B cell (primary cell): ENCODE data around the gene LRRC26. TPM values are rescaled to one million over a fixed set of nuclear protein-coding genes. Genes with fewer than 3 reads are reported as not detected.

Experiments used
- ATAC-seq: fragments of 200-7000 bp; cut with Tn5 transposase; one replicate; pipeline ENCODE4 v1.10.0; 2021; ENCODE audit warnings: low read depth, mild to moderate bottlenecking, moderate number of reproducible peaks, moderate library complexity
- CTCF ChIA-PET: fragments of 350-600 bp; sonication (Branson Sonifier 250); formaldehyde crosslinking; loops from one replicate; lab custom pipeline; 2021; ENCODE audit warnings: antibody characterized with exemption, inconsistent platforms; lab: Charles Lee
- POLR2A ChIA-PET: fragments of 350-600 bp; sonication (Branson Sonifier 250); formaldehyde crosslinking; loops from one replicate; lab custom pipeline; 2021; ENCODE audit warnings: antibody characterized with exemption; lab: Charles Lee
- DNase-seq: peaks from one replicate; pipeline ENCODE4 v3.0.0; 2013
- H2AFZ ChIP-seq: 2 replicates; pipeline ENCODE4 v1.6.1; 2012; ENCODE audit warnings: mild to moderate bottlenecking, low read depth, low read length; ENCODE audit not compliant: insufficient read depth, poor library complexity, severe bottlenecking
- H3K27ac ChIP-seq, 2 donors: 1 replicate in 1 of 2; 2 replicates in 1 of 2; pipeline ENCODE4 v1.5.1; 2012 to 2013; ENCODE audit warnings: low read length in 2 of 2, mild to moderate bottlenecking in 2 of 2, moderate library complexity in 1 of 2
- H3K27me3 ChIP-seq, 4 experiments: fragments of 200-600 bp in 1 of 4; sonication (generic) in 1 of 4; replicated peaks in 1 of 4; 1 replicate in 2 of 4; 2 replicates in 2 of 4; pipeline versions ENCODE4 v1.6.1 to v1.7.0; 2013 to 2016; ENCODE audit warnings: low read length in 3 of 4, mild to moderate bottlenecking in 2 of 4, mixed read lengths in 1 of 4, moderate library complexity in 1 of 4; ENCODE audit not compliant: insufficient read depth in 4 of 4, control insufficient read depth in 3 of 4; ENCODE audit errors: control extremely low read depth in 1 of 4
- H3K36me3 ChIP-seq, 2 experiments: replicated peaks in 1 of 2; 1 replicate in 1 of 2; 2 replicates in 1 of 2; pipeline versions ENCODE4 v1.6.1 to v1.7.1; 2013; ENCODE audit warnings: low read length in 1 of 2; ENCODE audit not compliant: insufficient read depth in 2 of 2, control insufficient read depth in 1 of 2; ENCODE audit errors: control extremely low read depth in 1 of 2, extremely low read depth in 1 of 2
- H3K4me1 ChIP-seq, 2 donors: fragments of 200-600 bp in 1 of 2; sonication (generic) in 1 of 2; 1 replicate in 1 of 2; 2 replicates in 1 of 2; pipeline versions ENCODE4 v1.5.1 to v1.6.1; 2013 to 2017; ENCODE audit warnings: low read length in 2 of 2; ENCODE audit not compliant: control insufficient read depth in 2 of 2, insufficient read depth in 2 of 2
- H3K4me2 ChIP-seq: replicated peaks from 2 replicates; pipeline ENCODE3; 2012; ENCODE audit warnings: mild to moderate bottlenecking, low read depth, low read length; ENCODE audit not compliant: poor library complexity, severe bottlenecking
- H3K4me3 ChIP-seq, 5 experiments: fragments of 200-600 bp in 1 of 5; sonication (generic) in 1 of 5; 1 replicate in 3 of 5; 2 replicates in 2 of 5; pipeline versions ENCODE4 v1.5.1 to v1.7.0; 2011 to 2016; ENCODE audit warnings: low read length in 4 of 5, mild to moderate bottlenecking in 4 of 5, low read depth in 2 of 5, control low read depth in 1 of 5, moderate library complexity in 1 of 5; ENCODE audit not compliant: insufficient read depth in 1 of 5; ENCODE audit errors: control extremely low read depth in 1 of 5, extremely low read depth in 1 of 5
- H3K79me2 ChIP-seq: fragments of 200-600 bp; sonication (generic); one replicate; pipeline ENCODE4 v1.6.0; 2016; ENCODE audit warnings: low read length; ENCODE audit not compliant: control insufficient read depth, insufficient read depth
- H3K9ac ChIP-seq: fragments of 200-600 bp; sonication (generic); 2 replicates; pipeline ENCODE4 v1.6.1; 2017; ENCODE audit warnings: mild to moderate bottlenecking, low read length, moderate library complexity
- H3K9me3 ChIP-seq, 3 donors: one replicate each; pipeline versions ENCODE4 v1.6.1 to v1.7.1; 2013; ENCODE audit warnings: low read length in 2 of 3; ENCODE audit not compliant: control insufficient read depth in 2 of 3, insufficient read depth in 1 of 3; ENCODE audit errors: control extremely low read depth in 1 of 3
- H4K20me1 ChIP-seq: 2 replicates; pipeline ENCODE4 v1.6.0; 2012; ENCODE audit warnings: mild to moderate bottlenecking, low read length; ENCODE audit not compliant: insufficient read depth, control insufficient read depth, poor library complexity, severe bottlenecking
- H3K27ac Mint-ChIP-seq: one replicate; pipeline ENCODE4 v1.8.0; 2021; ENCODE audit warnings: mixed read lengths
- H3K27me3 Mint-ChIP-seq: one replicate; pipeline ENCODE4 v1.8.0; 2021; ENCODE audit warnings: mixed read lengths
- H3K4me1 Mint-ChIP-seq: one replicate; pipeline ENCODE4 v1.8.0; 2021; ENCODE audit warnings: mixed read lengths
- H3K4me3 Mint-ChIP-seq: one replicate; pipeline ENCODE4 v1.8.0; 2021; ENCODE audit warnings: mixed read lengths
- H3K9me3 Mint-ChIP-seq: one replicate; pipeline ENCODE4 v1.8.0; 2022; ENCODE audit warnings: mixed read lengths; ENCODE audit not compliant: insufficient read depth
- CTCF ChIP-seq: fragments of 200-600 bp; IDR thresholded peaks from one replicate; pipeline ENCODE4 v1.8.0; 2022; ENCODE audit warnings: antibody characterized with exemption, mild to moderate bottlenecking
- EZH2 ChIP-seq: IDR thresholded peaks from 2 replicates; pipeline ENCODE4 v1.6.1; 2012; ENCODE audit warnings: borderline replicate concordance, low read depth, mild to moderate bottlenecking, moderate library complexity, low read length; ENCODE audit not compliant: insufficient read depth, poor library complexity, severe bottlenecking
- WGBS: methylation state at CpG from one replicate; pipeline ENCODE4 v1.1.5; 2013; ENCODE audit warnings: missing lambda C conversion rate; ENCODE audit not compliant: insufficient coverage; 5-methylcytosine and 5-hydroxymethylcytosine counted together
- intact Hi-C: fragments of 100-400 bp; cut with micrococcal nuclease; formaldehyde crosslinking; loops from one replicate; pipeline ENCODE4 v1.10.0; 2022
- polyA plus RNA-seq: library from polyadenylated mRNA; depleted of rRNA; stranded (reverse); fragments of >200 nt; gene quantifications from 2 replicates; pipeline ENCODE4 v1.2.3, GENCODE V29; 2012
- total RNA-seq, 2 donors: library from RNA; stranded (reverse); fragments of 120-200 nt in 1 of 2; gene quantifications; 1 replicate in 1 of 2; 2 replicates in 1 of 2; pipeline versions ENCODE4 v1.2.3 to v1.2.4, GENCODE V29; 2013 to 2022

LRRC26 gene
- total and polyA plus RNA-seq, 2 donors (not counting 1 experiment from before 2014, with no cell fraction given): not detected

- Histone ChIP-seq H3K36me3 (peaks cover 0 to 49% of the 10 kb centered on the region in 2 experiments), H3K9me3 (peaks cover 0 to 3% (median 0%) of the 10 kb centered on the region in 3 donors), H2AFZ (peak overlapping the region; percentile 88), H3K9ac (peak overlapping the region; percentile 94), H4K20me1 (peaks cover 61% of the 10 kb centered on the region), H3K4me2 (peak overlapping the region; percentile 95), H3K27me3 (no peaks in the 10 kb centered on the region), H3K4me3 (peak overlapping the region; percentile 50 to 99 (median 98)), H3K27ac (peak overlapping the region; percentile 78 to 90), H3K4me1 (peaks cover 26 to 40% of the 10 kb centered on the region in 2 donors), H3K79me2 (peaks cover 78% of the 10 kb centered on the region)
- no peaks in the 10 kb centered on the region for H3K27me3 Mint-ChIP-seq
- DNase-seq (no peak), ATAC-seq (no peak)
- peaks cover 36% of the 10 kb centered on the region for H3K4me1 Mint-ChIP-seq
- no peaks in the 10 kb centered on the region for H3K9me3 Mint-ChIP-seq
- peak overlapping the region; percentile 96 for H3K4me3 Mint-ChIP-seq
- TF ChIP-seq CTCF (no peak), EZH2 (no peak)
- ChIA-PET POLR2A (interaction anchor here (1.1 to 2.7 kb wide), 6 partner anchors 11 to 89 kb away, joined by 3 to 21 read pairs (median 8); partner anchors contain the start of genes RNF208 and TOR4A), CTCF (interaction anchor here (1.1 to 4.0 kb wide), 8 partner anchors 9 to 99 kb away, joined by 3 to 42 read pairs (median 8); partner anchors contain the start of genes CYSRT1, RNF224, TPRN and TUBB4B)
- under 1% methylated on average over 30 of the region's 31 CpGs for whole genome bisulfite sequencing
- H3K27ac Mint-ChIP-seq: peak overlapping the region; percentile 95
- intact Hi-C loops: loop anchor here (1.0 to 5.0 kb wide), 6 partner anchors 12 to 61 kb away; partner anchors contain the start of genes NDOR1, RNF224, TMEM203 and TPRN
Observed at GRCh38 chr9:137188086-137188489, 18.2 kb upstream of the LRRC26 start.

GRCh38 chr9:137187386-137187785, 17.5 kb upstream of the LRRC26 start:
- Histone ChIP-seq H2AFZ (no peak overlapping the region), H3K79me2 (peaks cover 71% of the 10 kb centered on the region), H3K4me2 (peak overlapping the region; percentile 95), H3K27me3 (no peaks in the 10 kb centered on the region), H4K20me1 (peaks cover 66% of the 10 kb centered on the region), H3K36me3 (peaks cover 0 to 56% of the 10 kb centered on the region in 2 experiments), H3K27ac (peak overlapping the region in 1 of 2 donors; percentile 90), H3K4me1 (peaks cover 26 to 40% of the 10 kb centered on the region in 2 donors), H3K9ac (peak overlapping the region; percentile 94), H3K4me3 (peak overlapping the region; percentile 50 to 99 (median 98)), H3K9me3 (peaks cover 0 to 3% (median 0%) of the 10 kb centered on the region in 3 donors)
- no peak for TF ChIP-seq CTCF
- TF ChIP-seq EZH2: no peak
- Mint-ChIP-seq H3K4me1 (peaks cover 36% of the 10 kb centered on the region), H3K27me3 (no peaks in the 10 kb centered on the region), H3K27ac (peak overlapping the region; percentile 95), H3K4me3 (peak overlapping the region; percentile 96), H3K9me3 (no peaks in the 10 kb centered on the region)
- POLR2A ChIA-PET: interaction anchor here (0.5 to 2.7 kb wide), 4 partner anchors 11 to 188 kb away, joined by 3 to 21 read pairs (median 12); partner anchors contain the start of gene RNF208
- intact Hi-C loops: loop anchor here (5.0 kb wide), 1 partner anchor 60 kb away; no protein-coding TSS in a partner anchor
- DNase-seq (no peak), ATAC-seq (no peak)
- CTCF ChIA-PET: interaction anchor here (2.8 to 4.0 kb wide), 3 partner anchors 15 to 50 kb away, joined by 13 to 42 read pairs (median 22); partner anchors contain the start of genes CYSRT1, RNF224 and TPRN
- 86% methylated on average over 15 of the region's 15 CpGs for WGBS
